Right lobe of liver (tissue), 4 donors: Measurements from ENCODE around the gene FADD.

ENCODE experiments used
- CTCF ChIP-seq, 4 donors: fragments of 200-600 bp in 3 of 4; fragments of 450-650 bp in 1 of 4; IDR thresholded peaks; one replicate each; pipeline versions ENCODE4 v1.5.1 to v1.8.0; 2016 to 2022; ENCODE audit warnings: antibody characterized with exemption in 4 of 4, mild to moderate bottlenecking in 2 of 4
- POLR2A ChIP-seq: fragments of 450-650 bp; IDR thresholded peaks from one replicate; pipeline ENCODE4 v1.6.1; 2017; ENCODE audit warnings: antibody characterized with exemption, mild to moderate bottlenecking
- donor health status: DM: no; HTN: no; CAD: no.
- donor health status: DM: no; HTN: no; CAD: no.
- donor health status: DM: no; HTN: yes; CAD: no.

GRCh38 chr11:70183032-70183431 lies 20.1 kb upstream of the FADD start:
- no peak for TF ChIP-seq CTCF (IDR thresholded peaks at IDR 0.05)
- TF ChIP-seq POLR2A: no peak
